A673 (cell line): ENCODE results near the gene NETO2. TPM values are rescaled to one million over a fixed set of nuclear protein-coding genes. Genes with fewer than 3 reads are reported as not detected.
"Not testable (repeated sequence)": the region's sequence is repeated elsewhere in the genome, so short reads cannot be mapped to it uniquely, and the experiment has no call there.

Experiments used
- BruUV-seq: library from RNA; stranded (reverse); fragments of 400-500 nt; replicated peaks from 2 replicates; lab custom pipeline; 2021; lab: Mats Ljungman, UMichigan
- CTCF ChIA-PET: fragments of 300-600 bp; sonication (Branson Sonifier 250); formaldehyde crosslinking; loops from one replicate; lab custom pipeline; 2022; ENCODE audit warnings: antibody characterized with exemption; lab: Charles Lee
- POLR2A ChIA-PET: fragments of 300-600 bp; sonication (Branson Sonifier 250); formaldehyde crosslinking; loops from one replicate; lab custom pipeline; 2022; ENCODE audit warnings: antibody characterized with exemption; ENCODE audit not compliant: low non-redundant PET; lab: Charles Lee
- DNase-seq: peaks from one replicate; pipeline ENCODE4 v3.0.0-alpha.2; 2015; ENCODE audit warnings: low spot score
- H3K27ac ChIP-seq: fragments of 200-600 bp; sonication (generic); 2 replicates; pipeline ENCODE4 v1.5.1; 2016; ENCODE audit warnings: mixed run types, low read depth, mild to moderate bottlenecking, mixed read lengths, antibody characterized with exemption, low read length; ENCODE audit not compliant: poor library complexity, severe bottlenecking
- H3K27me3 ChIP-seq: fragments of 200-600 bp; sonication (generic); replicated peaks from 2 replicates; pipeline ENCODE4 v1.6.1; 2017; ENCODE audit warnings: mixed run types, low read depth, mild to moderate bottlenecking, mixed read lengths, antibody characterized with exemption, low read length; ENCODE audit not compliant: insufficient read depth, poor library complexity
- H3K36me3 ChIP-seq: fragments of 200-600 bp; sonication (generic); 2 replicates; pipeline ENCODE4 v1.6.1; 2016; ENCODE audit warnings: mixed run types, mild to moderate bottlenecking, mixed read lengths, antibody characterized with exemption, low read length; ENCODE audit not compliant: insufficient read depth, poor library complexity, severe bottlenecking
- H3K4me1 ChIP-seq: fragments of 200-600 bp; sonication (generic); 2 replicates; pipeline ENCODE4 v1.6.1; 2017; ENCODE audit warnings: mixed run types, mild to moderate bottlenecking, mixed read lengths, antibody characterized with exemption, low read length; ENCODE audit not compliant: insufficient read depth, poor library complexity, severe bottlenecking
- H3K4me3 ChIP-seq: fragments of 200-600 bp; sonication (generic); 2 replicates; pipeline ENCODE4 v1.5.1; 2016; ENCODE audit warnings: low read depth, mixed run types, mild to moderate bottlenecking, mixed read lengths, low read length; ENCODE audit not compliant: poor library complexity, severe bottlenecking
- H3K9me3 ChIP-seq: fragments of 200-600 bp; sonication (generic); 2 replicates; pipeline ENCODE4 v1.6.1; 2016; ENCODE audit warnings: mixed run types, low read depth, mild to moderate bottlenecking, mixed read lengths, antibody characterized with exemption, low read length; ENCODE audit not compliant: poor library complexity, severe bottlenecking
- EZH2 ChIP-seq: fragments of 200-600 bp; sonication (generic); IDR thresholded peaks from 2 replicates; pipeline ENCODE4 v1.6.1; 2017; ENCODE audit warnings: borderline replicate concordance, low read depth, mild to moderate bottlenecking, mixed read lengths, antibody characterized with exemption, low read length; ENCODE audit not compliant: poor library complexity, severe bottlenecking
- intact Hi-C: fragments of 100-400 bp; cut with micrococcal nuclease; formaldehyde crosslinking; loops from one replicate; pipeline ENCODE4 v1.10.0; 2022; ENCODE audit not compliant: unreplicated experiment
- total RNA-seq: library from RNA; stranded (reverse); gene quantifications from 2 replicates; pipeline ENCODE4 v1.2.3, GENCODE V29; 2021
- TF ChIP-seq, protein P1 (sequence below): fragments of 300-800, 200-600 bp; sonication (generic); conservative IDR thresholded peaks from 2 replicates; pipeline ENCODE4 v1.5.1; 2017; ENCODE audit warnings: low read depth, mild to moderate bottlenecking, antibody characterized with exemption, low read length, moderate library complexity, mixed read lengths

Gene NETO2
- total RNA-seq, 1 experiment from 2014 or later = 68.7 TPM

DNA sequence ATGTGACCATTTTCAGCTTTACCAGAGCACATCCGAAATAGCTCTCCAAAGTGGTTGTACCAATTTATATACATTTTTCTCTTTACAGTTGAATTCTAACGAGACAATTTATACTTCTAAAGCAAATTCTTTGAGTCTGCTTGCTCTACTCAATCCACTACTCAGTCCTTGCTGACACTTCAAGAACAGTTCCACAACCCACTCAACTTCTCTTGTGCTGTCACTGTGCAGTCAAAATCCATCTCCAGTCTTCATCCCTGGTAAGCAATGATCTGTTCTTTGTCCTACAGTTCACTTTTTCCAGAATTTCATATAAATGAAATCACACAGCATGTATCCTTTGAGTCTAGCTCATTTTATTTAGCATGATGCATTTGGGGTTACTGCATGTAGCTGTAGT, 30.6 kb downstream of the NETO2 start:
- no peak overlapping the region for H3K4me3 ChIP-seq
- CTCF ChIA-PET = no interaction called here
- intact Hi-C loops = no loop called here
- no peak for TF ChIP-seq EZH2
- TF ChIP-seq, protein P1, sequence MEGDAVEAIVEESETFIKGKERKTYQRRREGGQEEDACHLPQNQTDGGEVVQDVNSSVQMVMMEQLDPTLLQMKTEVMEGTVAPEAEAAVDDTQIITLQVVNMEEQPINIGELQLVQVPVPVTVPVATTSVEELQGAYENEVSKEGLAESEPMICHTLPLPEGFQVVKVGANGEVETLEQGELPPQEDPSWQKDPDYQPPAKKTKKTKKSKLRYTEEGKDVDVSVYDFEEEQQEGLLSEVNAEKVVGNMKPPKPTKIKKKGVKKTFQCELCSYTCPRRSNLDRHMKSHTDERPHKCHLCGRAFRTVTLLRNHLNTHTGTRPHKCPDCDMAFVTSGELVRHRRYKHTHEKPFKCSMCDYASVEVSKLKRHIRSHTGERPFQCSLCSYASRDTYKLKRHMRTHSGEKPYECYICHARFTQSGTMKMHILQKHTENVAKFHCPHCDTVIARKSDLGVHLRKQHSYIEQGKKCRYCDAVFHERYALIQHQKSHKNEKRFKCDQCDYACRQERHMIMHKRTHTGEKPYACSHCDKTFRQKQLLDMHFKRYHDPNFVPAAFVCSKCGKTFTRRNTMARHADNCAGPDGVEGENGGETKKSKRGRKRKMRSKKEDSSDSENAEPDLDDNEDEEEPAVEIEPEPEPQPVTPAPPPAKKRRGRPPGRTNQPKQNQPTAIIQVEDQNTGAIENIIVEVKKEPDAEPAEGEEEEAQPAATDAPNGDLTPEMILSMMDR = no peak
- DNase-seq = no peak
- H3K36me3 ChIP-seq = no peaks in the 10 kb centered on the region
- POLR2A ChIA-PET = no interaction called here
- H3K4me1 ChIP-seq = no peaks in the 10 kb centered on the region
- H3K27me3 ChIP-seq = no peaks in the 10 kb centered on the region
- no TSS peak for BruUV-seq
- H3K27ac ChIP-seq = no peak overlapping the region
- no peaks in the 10 kb centered on the region for H3K9me3 ChIP-seq

DNA sequence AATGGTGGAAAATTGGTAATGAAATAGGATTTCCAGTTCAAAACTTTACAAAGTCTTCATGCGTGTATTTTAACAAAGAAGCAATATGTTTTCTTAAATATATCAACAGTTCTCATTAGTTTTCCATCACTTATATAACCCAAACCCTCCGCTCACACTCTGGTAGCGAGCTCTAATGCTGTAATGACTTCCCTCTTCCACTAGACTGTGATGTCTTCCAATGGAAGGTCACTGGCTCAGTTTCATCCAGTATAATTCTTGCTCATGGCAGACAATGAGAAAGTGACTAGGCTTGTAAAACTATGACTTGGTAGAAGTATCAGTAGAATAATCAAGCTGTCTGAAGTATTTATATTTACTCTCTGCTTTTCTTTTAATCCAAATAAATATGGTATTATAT, 32.8 kb downstream of the NETO2 start:
- CTCF ChIA-PET = no interaction called here
- BruUV-seq = no TSS peak
- TF ChIP-seq EZH2 = no peak
- TF ChIP-seq, protein P1 = no peak; the same call in 1 of the 2 replicates
- Histone ChIP-seq H3K9me3 (no peaks in the 10 kb centered on the region), H3K27me3 (no peaks in the 10 kb centered on the region), H3K36me3 (no peaks in the 10 kb centered on the region), H3K4me3 (no peak overlapping the region), H3K27ac (no peak overlapping the region), H3K4me1 (no peaks in the 10 kb centered on the region)
- POLR2A ChIA-PET = no interaction called here
- intact Hi-C loops = no loop called here
- no peak for DNase-seq

DNA sequence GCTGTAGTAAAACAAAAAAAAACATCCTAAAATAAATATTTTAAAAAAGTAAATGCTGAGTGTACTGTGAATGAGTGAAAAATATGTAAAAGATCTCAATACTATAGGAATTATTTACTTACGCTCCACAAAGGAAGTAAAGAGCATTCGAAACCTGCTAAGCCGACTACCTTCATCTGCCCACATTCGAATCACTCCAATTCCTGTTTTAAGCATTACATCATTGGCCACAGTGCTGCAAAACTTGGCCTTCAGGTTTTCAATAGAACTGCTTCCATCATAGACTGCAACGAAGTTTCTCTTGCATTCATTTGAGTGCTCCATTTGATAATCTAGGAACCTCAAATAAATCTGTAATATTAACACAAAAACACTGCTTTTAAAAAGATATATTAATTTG, 34.4 kb downstream of the NETO2 start:
- Histone ChIP-seq H3K4me1 (no peaks in the 10 kb centered on the region), H3K4me3 (no peak overlapping the region), H3K9me3 (no peaks in the 10 kb centered on the region), H3K27me3 (no peaks in the 10 kb centered on the region), H3K27ac (no peak overlapping the region), H3K36me3 (no peaks in the 10 kb centered on the region)
- no peak for DNase-seq
- POLR2A ChIA-PET = no interaction called here
- no TSS peak for BruUV-seq
- TF ChIP-seq EZH2 = no peak
- TF ChIP-seq, protein P1 = no peak
- intact Hi-C loops = no loop called here
- CTCF ChIA-PET = no interaction called here

DNA sequence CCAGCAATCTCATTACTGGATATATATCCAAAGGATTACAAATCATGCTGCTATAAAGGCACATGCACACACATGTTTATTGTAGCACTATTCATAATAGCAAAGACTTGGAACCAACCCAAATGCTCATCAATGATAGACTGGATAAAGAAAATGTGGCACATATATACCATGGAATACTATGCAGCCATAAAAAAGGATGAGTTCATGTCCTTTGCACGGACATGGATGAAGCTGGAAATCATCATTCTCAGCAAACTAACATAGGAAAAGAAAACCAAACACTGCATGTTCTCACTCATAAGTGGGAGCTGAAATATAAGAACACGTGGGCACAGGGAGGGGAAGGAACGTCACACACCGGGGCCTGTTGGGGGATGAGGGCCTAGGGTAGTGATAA, 40.8 kb downstream of the NETO2 start:
- H3K4me1 ChIP-seq, H3K4me3 ChIP-seq, POLR2A ChIA-PET, H3K9me3 ChIP-seq, CTCF ChIA-PET, H3K36me3 ChIP-seq, H3K27me3 ChIP-seq, intact Hi-C loops, H3K27ac ChIP-seq, DNase-seq, BruUV-seq: not testable (repeated sequence)

DNA sequence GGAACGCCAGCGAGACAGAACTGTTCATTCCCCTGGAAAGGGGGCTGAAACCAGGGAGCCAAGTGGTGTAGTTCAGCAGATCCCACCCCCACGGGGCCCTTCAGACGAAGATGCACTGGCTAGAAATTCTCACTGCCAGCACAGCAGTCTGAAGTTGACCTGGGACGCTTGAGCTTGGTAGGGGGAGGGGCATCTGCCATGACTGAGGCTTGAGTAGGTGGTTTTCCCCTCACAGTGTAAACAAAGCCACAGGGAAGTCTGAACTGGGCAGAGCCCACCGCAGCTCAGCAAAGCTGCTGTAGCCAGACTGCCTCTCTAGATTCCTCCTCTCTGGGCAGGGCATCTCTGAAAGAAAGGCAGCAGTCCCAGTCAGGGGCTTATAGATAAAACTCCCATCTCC, 46.6 kb downstream of the NETO2 start:
- BruUV-seq, H3K4me1 ChIP-seq, POLR2A ChIA-PET, CTCF ChIA-PET, DNase-seq, H3K9me3 ChIP-seq, H3K27me3 ChIP-seq, H3K36me3 ChIP-seq, H3K4me3 ChIP-seq, intact Hi-C loops, H3K27ac ChIP-seq: not testable (repeated sequence)
